Measurements from ENCODE around the gene SLC13A2.

SLC13A2 gene

GRCh38 chr17:28497931-28498330 is 24.5 kb downstream of the SLC13A2 start:
- Histone ChIP-seq H3K4ac (ENCODE audit: low read depth, low read length) (no peak overlapping the region), H3K56ac (ENCODE audit: low read length) (peak overlapping the region; percentile 42), H2BK120ac (ENCODE audit: low read depth, low read length) (no peak overlapping the region), H3K4me2 (ENCODE audit: low read length) (no peak overlapping the region), H3K27me3 (ENCODE audit: insufficient read depth, low read length, poor library complexity) (no peaks in the 10 kb centered on the region), H2BK5ac (ENCODE audit: low read length) (no peak overlapping the region), H3K79me1 (ENCODE audit: low read length) (no peaks in the 10 kb centered on the region), H3K4me3 (ENCODE audit: low read length) (no peak overlapping the region), H3K4me1 (ENCODE audit: control insufficient read depth, low read depth, low read length) (no peaks in the 10 kb centered on the region), H4K5ac (ENCODE audit: low read length) (no peak overlapping the region), H4K8ac (ENCODE audit: low read depth, low read length) (no peak overlapping the region), H3K9ac (ENCODE audit: low read length) (no peak overlapping the region), H2BK15ac (replicated peaks; ENCODE audit: low read depth) (no peak overlapping the region), H3K18ac (ENCODE audit: low read length) (no peak overlapping the region), H3K23ac (ENCODE audit: low read length) (no peak overlapping the region), H3K36me3 (ENCODE audit: control insufficient read depth, insufficient read depth, low read length) (no peaks in the 10 kb centered on the region), H3K79me2 (ENCODE audit: control insufficient read depth, insufficient read depth, low read length) (no peaks in the 10 kb centered on the region), H2AK5ac (ENCODE audit: low read length) (no peak overlapping the region), H3K27ac (ENCODE audit: low read depth, low read length) (no peak overlapping the region)
- DNase-seq: peak; percentile 36
- WGBS (ENCODE audit: extremely low coverage, insufficient coverage, low lambda C conversion rate): no CpG with 5 or more reads among the region's 9 CpGs

GRCh38 chr17:28498652-28499363 is 25.4 kb downstream of the SLC13A2 start:
- no peaks in the 10 kb centered on the region for H3K4me1 ChIP-seq (ENCODE audit: control insufficient read depth, low read depth, low read length)
- no peak overlapping the region for H4K5ac ChIP-seq (ENCODE audit: low read length)
- no peak overlapping the region for H3K18ac ChIP-seq (ENCODE audit: low read length)
- no peaks in the 10 kb centered on the region for H3K27me3 ChIP-seq (ENCODE audit: insufficient read depth, low read length, poor library complexity)
- no peaks in the 10 kb centered on the region for H3K36me3 ChIP-seq (ENCODE audit: control insufficient read depth, insufficient read depth, low read length)
- no peak overlapping the region for H3K4ac ChIP-seq (ENCODE audit: low read depth, low read length)
- no peak overlapping the region for H2AK5ac ChIP-seq (ENCODE audit: low read length)
- no peaks in the 10 kb centered on the region for H3K79me2 ChIP-seq (ENCODE audit: control insufficient read depth, insufficient read depth, low read length)
- H3K23ac ChIP-seq (ENCODE audit: low read length): no peak overlapping the region
- H3K4me2 ChIP-seq (ENCODE audit: low read length): no peak overlapping the region
- no peak overlapping the region for H2BK120ac ChIP-seq (ENCODE audit: low read depth, low read length)
- H4K8ac ChIP-seq (ENCODE audit: low read depth, low read length): no peak overlapping the region
- H2BK5ac ChIP-seq (ENCODE audit: low read length): no peak overlapping the region
- no peak overlapping the region for H2BK15ac ChIP-seq (replicated peaks; ENCODE audit: low read depth)
- peak overlapping the region; percentile 32 for H3K56ac ChIP-seq (ENCODE audit: low read length)
- H3K79me1 ChIP-seq (ENCODE audit: low read length): no peaks in the 10 kb centered on the region
- no peak for DNase-seq
- no CpG with 5 or more reads among the region's 12 CpGs for WGBS (ENCODE audit: extremely low coverage, insufficient coverage, low lambda C conversion rate)
- no peak overlapping the region for H3K4me3 ChIP-seq (ENCODE audit: low read length)
- H3K27ac ChIP-seq (ENCODE audit: low read depth, low read length): no peak overlapping the region
- no peak overlapping the region for H3K9ac ChIP-seq (ENCODE audit: low read length)

- Histone ChIP-seq H3K23ac (ENCODE audit: low read length) (no peak overlapping the region), H2BK5ac (ENCODE audit: low read length) (no peak overlapping the region), H3K79me1 (ENCODE audit: low read length) (no peaks in the 10 kb centered on the region), H2BK15ac (replicated peaks; ENCODE audit: low read depth) (no peak overlapping the region), H4K8ac (ENCODE audit: low read depth, low read length) (no peak overlapping the region), H4K5ac (ENCODE audit: low read length) (no peak overlapping the region), H3K56ac (ENCODE audit: low read length) (no peak overlapping the region), H3K36me3 (ENCODE audit: control insufficient read depth, insufficient read depth, low read length) (no peaks in the 10 kb centered on the region), H3K18ac (ENCODE audit: low read length) (no peak overlapping the region), H3K4me3 (ENCODE audit: low read length) (no peak overlapping the region), H3K27ac (ENCODE audit: low read depth, low read length) (no peak overlapping the region), H2AK5ac (ENCODE audit: low read length) (no peak overlapping the region), H3K79me2 (ENCODE audit: control insufficient read depth, insufficient read depth, low read length) (no peaks in the 10 kb centered on the region), H3K4me2 (ENCODE audit: low read length) (no peak overlapping the region), H3K27me3 (ENCODE audit: insufficient read depth, low read length, poor library complexity) (no peaks in the 10 kb centered on the region), H3K4me1 (ENCODE audit: control insufficient read depth, low read depth, low read length) (no peaks in the 10 kb centered on the region), H2BK120ac (ENCODE audit: low read depth, low read length) (no peak overlapping the region), H3K4ac (ENCODE audit: low read depth, low read length) (no peak overlapping the region), H3K9ac (ENCODE audit: low read length) (no peak overlapping the region)
- DNase-seq: no peak
- WGBS (ENCODE audit: extremely low coverage, insufficient coverage, low lambda C conversion rate): no CpG with 5 or more reads among the region's 9 CpGs
Measured at GRCh38 chr17:28499364-28499664, 25.9 kb downstream of the SLC13A2 start.

- no CpG with 5 or more reads among the region's 9 CpGs for WGBS (ENCODE audit: extremely low coverage, insufficient coverage, low lambda C conversion rate)
Measured at GRCh38 chr17:28499684-28500357, 26.4 kb downstream of the SLC13A2 start.

GRCh38 chr17:28500712-28501379 is 27.4 kb downstream of the SLC13A2 start:
- H3K79me2 ChIP-seq (ENCODE audit: control insufficient read depth, insufficient read depth, low read length): no peaks in the 10 kb centered on the region
- DNase-seq: no peak
- no peak overlapping the region for H4K8ac ChIP-seq (ENCODE audit: low read depth, low read length)
- H2BK5ac ChIP-seq (ENCODE audit: low read length): no peak overlapping the region
- no peaks in the 10 kb centered on the region for H3K79me1 ChIP-seq (ENCODE audit: low read length)
- H2AK5ac ChIP-seq (ENCODE audit: low read length): no peak overlapping the region
- no peak overlapping the region for H2BK120ac ChIP-seq (ENCODE audit: low read depth, low read length)
- H4K5ac ChIP-seq (ENCODE audit: low read length): no peak overlapping the region
- no peak overlapping the region for H3K4me2 ChIP-seq (ENCODE audit: low read length)
- no peak overlapping the region for H2BK15ac ChIP-seq (replicated peaks; ENCODE audit: low read depth)
- no CpG with 5 or more reads among the region's 13 CpGs for WGBS (ENCODE audit: extremely low coverage, insufficient coverage, low lambda C conversion rate)
- no peak overlapping the region for H3K23ac ChIP-seq (ENCODE audit: low read length)
- H3K4ac ChIP-seq (ENCODE audit: low read depth, low read length): no peak overlapping the region
- H3K4me1 ChIP-seq (ENCODE audit: control insufficient read depth, low read depth, low read length): no peaks in the 10 kb centered on the region
- H3K18ac ChIP-seq (ENCODE audit: low read length): no peak overlapping the region
- H3K56ac ChIP-seq (ENCODE audit: low read length): no peak overlapping the region
- no peaks in the 10 kb centered on the region for H3K36me3 ChIP-seq (ENCODE audit: control insufficient read depth, insufficient read depth, low read length)
- no peak overlapping the region for H3K27ac ChIP-seq (ENCODE audit: low read depth, low read length)
- H3K9ac ChIP-seq (ENCODE audit: low read length): no peak overlapping the region
- no peaks in the 10 kb centered on the region for H3K27me3 ChIP-seq (ENCODE audit: insufficient read depth, low read length, poor library complexity)
- H3K4me3 ChIP-seq (ENCODE audit: low read length): no peak overlapping the region

More at GRCh38 chr17:28499684-28500357, 26.4 kb downstream of the SLC13A2 start:
- H2BK15ac ChIP-seq (replicated peaks; ENCODE audit: low read depth): no peak overlapping the region
- H3K79me2 ChIP-seq (ENCODE audit: control insufficient read depth, insufficient read depth, low read length): no peaks in the 10 kb centered on the region
- no peaks in the 10 kb centered on the region for H3K4me1 ChIP-seq (ENCODE audit: control insufficient read depth, low read depth, low read length)
- no peak overlapping the region for H2AK5ac ChIP-seq (ENCODE audit: low read length)
- no peak overlapping the region for H3K56ac ChIP-seq (ENCODE audit: low read length)
- H3K36me3 ChIP-seq (ENCODE audit: control insufficient read depth, insufficient read depth, low read length): no peaks in the 10 kb centered on the region
- H3K18ac ChIP-seq (ENCODE audit: low read length): no peak overlapping the region
- no peak overlapping the region for H4K5ac ChIP-seq (ENCODE audit: low read length)
- no peak overlapping the region for H3K4me2 ChIP-seq (ENCODE audit: low read length)
- H2BK120ac ChIP-seq (ENCODE audit: low read depth, low read length): no peak overlapping the region
- H2BK5ac ChIP-seq (ENCODE audit: low read length): no peak overlapping the region
- DNase-seq: no peak
- H3K23ac ChIP-seq (ENCODE audit: low read length): no peak overlapping the region
- no peak overlapping the region for H3K4ac ChIP-seq (ENCODE audit: low read depth, low read length)
- no peak overlapping the region for H3K9ac ChIP-seq (ENCODE audit: low read length)
- no peaks in the 10 kb centered on the region for H3K79me1 ChIP-seq (ENCODE audit: low read length)
- H3K4me3 ChIP-seq (ENCODE audit: low read length): no peak overlapping the region
- no peaks in the 10 kb centered on the region for H3K27me3 ChIP-seq (ENCODE audit: insufficient read depth, low read length, poor library complexity)
- H3K27ac ChIP-seq (ENCODE audit: low read depth, low read length): no peak overlapping the region
- H4K8ac ChIP-seq (ENCODE audit: low read depth, low read length): no peak overlapping the region

Data from mesendoderm (in vitro differentiated cells).